ENCODE measurements around the gene LPP.

The LPP gene

GRCh38 chr3:188853856-188854771 lies 700.2 kb downstream of the LPP start:
- DNase-seq (ENCODE audit: low read depth in 3 of 3, low spot score in 1 of 3) = no peak

GRCh38 chr3:188854772-188855149 lies 700.8 kb downstream of the LPP start:
- no peak for DNase-seq (ENCODE audit: low read depth in 3 of 3, low spot score in 1 of 3)

GRCh38 chr3:188855675-188856074 lies 701.7 kb downstream of the LPP start:
- DNase-seq (ENCODE audit: low read depth in 3 of 3, low spot score in 1 of 3) = no peak

- no peak for DNase-seq (ENCODE audit: low read depth in 3 of 3, low spot score in 1 of 3)
These were observed 706.2 kb downstream of the LPP start for GRCh38 chr3:188860147-188860546.

GRCh38 chr3:188861842-188862744 lies 708.1 kb downstream of the LPP start:
- no peak for DNase-seq (ENCODE audit: low read depth in 3 of 3, low spot score in 1 of 3)

GRCh38 chr3:188863999-188864406 lies 710.0 kb downstream of the LPP start:
- no peak for DNase-seq (ENCODE audit: low read depth in 3 of 3, low spot score in 1 of 3)

GRCh38 chr3:188867691-188868265 lies 713.8 kb downstream of the LPP start:
- DNase-seq (ENCODE audit: low read depth in 3 of 3, low spot score in 1 of 3) = no peak

GRCh38 chr3:188868803-188869202 lies 714.8 kb downstream of the LPP start:
- no peak for DNase-seq (ENCODE audit: low read depth in 3 of 3, low spot score in 1 of 3)

- no peak for DNase-seq (ENCODE audit: low read depth in 3 of 3, low spot score in 1 of 3)
These were observed 715.7 kb downstream of the LPP start for GRCh38 chr3:188869628-188870027.

- DNase-seq (ENCODE audit: low read depth in 3 of 3, low spot score in 1 of 3) = no peak
These were observed 716.5 kb downstream of the LPP start for GRCh38 chr3:188870431-188870830.

- no peak for DNase-seq (ENCODE audit: low read depth in 3 of 3, low spot score in 1 of 3)
These were observed 720.6 kb downstream of the LPP start for GRCh38 chr3:188874576-188874975.

GRCh38 chr3:188875413-188875812 lies 721.5 kb downstream of the LPP start:
- DNase-seq (ENCODE audit: low read depth in 3 of 3, low spot score in 1 of 3) = no peak

- no peak for DNase-seq (ENCODE audit: low read depth in 3 of 3, low spot score in 1 of 3)
These were observed 722.4 kb downstream of the LPP start for GRCh38 chr3:188876370-188876769.

GRCh38 chr3:188877381-188877780 lies 723.4 kb downstream of the LPP start:
- no peak for DNase-seq (ENCODE audit: low read depth in 3 of 3, low spot score in 1 of 3)

- no peak for DNase-seq (ENCODE audit: low read depth in 3 of 3, low spot score in 1 of 3)
These were observed 724.1 kb downstream of the LPP start for GRCh38 chr3:188878076-188878475.

GRCh38 chr3:188881954-188882641 lies 728.1 kb downstream of the LPP start:
- no peak for DNase-seq (ENCODE audit: low read depth in 3 of 3, low spot score in 1 of 3)

GRCh38 chr3:188884299-188885043 lies 730.5 kb downstream of the LPP start:
- no peak for DNase-seq (ENCODE audit: low read depth in 3 of 3, low spot score in 1 of 3)

- no peak for DNase-seq (ENCODE audit: low read depth in 3 of 3, low spot score in 1 of 3)
These were observed 734.5 kb downstream of the LPP start for GRCh38 chr3:188888321-188889053.

GRCh38 chr3:188889054-188889491 lies 735.1 kb downstream of the LPP start:
- no peak for DNase-seq (ENCODE audit: low read depth in 3 of 3, low spot score in 1 of 3)
